GM19351 (cell line): ENCODE data around the gene CYFIP1.

Experiments used
- ATAC-seq: cut with Tn5 transposase; IDR thresholded peaks from one replicate; pipeline ENCODE4 v1.9.1; 2021; ENCODE audit warnings: mild to moderate bottlenecking, moderate library complexity; ENCODE audit not compliant: unreplicated experiment

Gene CYFIP1

GRCh38 chr15:22925875-22926274 lies 54.3 kb downstream of the CYFIP1 start:
- no peak for ATAC-seq

GRCh38 chr15:22922003-22922402 lies 58.2 kb downstream of the CYFIP1 start:
- no peak for ATAC-seq

GRCh38 chr15:22919171-22919570 lies 61.0 kb downstream of the CYFIP1 start:
- ATAC-seq, result no peak

- ATAC-seq, result no peak
Observed at GRCh38 chr15:22918596-22919140, 61.5 kb downstream of the CYFIP1 start.

GRCh38 chr15:22918056-22918455 lies 62.1 kb downstream of the CYFIP1 start:
- ATAC-seq, result no peak

GRCh38 chr15:22917556-22917955 lies 62.6 kb downstream of the CYFIP1 start:
- ATAC-seq, result no peak

- ATAC-seq, result no peak
Observed at GRCh38 chr15:22916606-22917350, 63.4 kb downstream of the CYFIP1 start.

- ATAC-seq, result no peak
Observed at GRCh38 chr15:22915866-22916515, 64.2 kb downstream of the CYFIP1 start.

- no peak for ATAC-seq
Observed at GRCh38 chr15:22913646-22914380, 66.4 kb downstream of the CYFIP1 start.

- ATAC-seq, result no peak
Observed at GRCh38 chr15:22912256-22912655, 67.9 kb downstream of the CYFIP1 start.

GRCh38 chr15:22911306-22911705 lies 68.9 kb downstream of the CYFIP1 start:
- ATAC-seq, result no peak

GRCh38 chr15:22908830-22909229 lies 71.3 kb downstream of the CYFIP1 start:
- ATAC-seq, result no peak

- no peak for ATAC-seq
Observed at GRCh38 chr15:22907161-22907950, 72.8 kb downstream of the CYFIP1 start.

- ATAC-seq, result no peak
Observed at GRCh38 chr15:22904736-22905135, 75.4 kb downstream of the CYFIP1 start.

GRCh38 chr15:22903961-22904534 lies 76.1 kb downstream of the CYFIP1 start:
- no peak for ATAC-seq

GRCh38 chr15:22903427-22903826 lies 76.7 kb downstream of the CYFIP1 start:
- no peak for ATAC-seq

- ATAC-seq, result no peak
Observed at GRCh38 chr15:22902981-22903380, 77.2 kb downstream of the CYFIP1 start.

- ATAC-seq, result no peak
Observed at GRCh38 chr15:22902578-22902977, 77.6 kb downstream of the CYFIP1 start.

GRCh38 chr15:22902046-22902445 lies 78.1 kb downstream of the CYFIP1 start:
- no peak for ATAC-seq

GRCh38 chr15:22895465-22896190 lies 84.5 kb downstream of the CYFIP1 start:
- ATAC-seq, result peak; percentile 88
